HG03064 (cell line): ENCODE data around the gene RXRA.

Experiments used
- ATAC-seq: cut with Tn5 transposase; IDR thresholded peaks from one replicate; pipeline ENCODE4 v1.9.1; 2021; ENCODE audit warnings: low read depth; ENCODE audit not compliant: unreplicated experiment

Gene RXRA

DNA sequence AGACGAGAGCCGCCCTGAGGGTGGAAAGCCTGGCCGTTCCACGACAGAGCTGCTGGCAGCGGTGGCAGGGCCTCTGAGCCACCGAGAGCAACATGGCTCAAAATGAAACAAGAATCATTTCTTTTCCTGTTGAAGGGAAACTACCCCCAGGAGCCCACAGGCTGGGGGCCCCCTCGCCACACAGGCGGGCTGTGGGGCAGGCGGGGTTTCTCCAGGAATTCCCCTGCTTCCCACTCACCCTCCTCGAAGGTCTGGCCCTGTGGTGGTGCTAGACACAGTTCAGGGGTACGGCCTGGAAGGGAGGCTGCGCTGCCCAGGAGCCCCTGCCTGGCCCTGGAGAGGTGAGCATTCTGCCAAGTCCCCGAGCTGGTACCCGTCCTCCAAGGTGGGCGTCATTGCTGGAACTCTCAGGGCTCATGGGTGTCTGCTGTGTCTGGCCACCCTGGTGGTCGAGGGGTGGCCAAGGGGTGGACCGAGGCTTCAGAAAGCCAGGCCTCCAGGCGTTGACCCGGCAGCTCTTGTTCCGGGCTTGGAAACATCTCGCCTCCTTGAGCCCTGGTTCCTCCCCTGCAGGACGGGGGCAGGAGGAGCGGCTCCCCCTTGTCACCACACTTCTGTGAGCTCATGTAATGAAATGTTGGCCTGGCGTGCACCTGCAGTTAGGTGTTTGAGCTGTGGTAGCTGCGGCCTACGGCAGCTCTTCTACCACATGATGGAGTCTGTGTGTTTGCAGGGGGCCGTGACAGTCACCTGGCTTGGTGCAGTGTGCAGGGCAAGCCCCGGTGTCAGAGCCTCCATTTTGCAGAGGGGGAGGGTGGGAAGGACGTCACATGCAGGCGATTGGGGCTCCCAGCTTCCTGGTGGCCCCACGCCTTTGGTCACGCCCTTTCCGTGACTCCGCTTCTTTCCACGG is 65.3 kb downstream of the RXRA start:
- ATAC-seq: peak; percentile 42

- no peak for ATAC-seq
Observed at GRCh38 chr9:134392900-134393299, 66.6 kb downstream of the RXRA start.

DNA sequence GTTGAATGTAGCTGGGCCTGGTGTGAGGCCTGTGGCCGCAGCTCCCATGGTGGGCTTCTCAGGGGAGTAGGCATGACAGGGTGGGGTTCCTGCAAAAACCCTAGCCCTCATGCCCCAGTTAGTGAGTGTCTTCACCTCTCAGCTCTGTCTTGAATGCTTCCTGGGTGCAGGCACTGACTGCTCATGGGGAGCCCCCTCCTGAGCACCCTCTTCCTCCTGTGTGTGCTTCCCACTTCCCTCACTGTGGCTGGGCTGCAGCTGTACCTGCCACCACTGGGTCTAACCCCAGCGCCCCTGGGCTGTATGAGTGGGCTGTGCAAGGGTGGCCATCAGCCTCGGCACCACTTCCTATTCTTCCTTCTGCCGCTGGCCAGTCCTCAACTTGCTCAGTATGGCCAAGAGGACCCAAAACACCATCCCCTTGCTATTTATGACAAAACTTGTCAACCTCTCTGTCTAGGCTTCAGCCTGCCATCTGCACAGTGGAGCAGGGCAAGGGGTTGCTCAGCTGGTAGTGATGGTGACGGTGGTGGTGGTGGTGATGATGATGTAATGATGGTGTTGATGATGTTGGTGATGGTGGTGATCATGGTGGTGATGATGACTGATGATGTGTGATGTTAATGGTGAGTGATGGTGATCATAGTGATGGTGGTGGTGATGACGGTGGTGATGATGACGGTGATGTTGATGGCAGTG is 67.5 kb downstream of the RXRA start:
- ATAC-seq: no peak

GRCh38 chr9:134395002-134395517 is 68.8 kb downstream of the RXRA start:
- no peak for ATAC-seq

GRCh38 chr9:134395737-134396257 is 69.5 kb downstream of the RXRA start:
- ATAC-seq: no peak

GRCh38 chr9:134396258-134396742 is 70.0 kb downstream of the RXRA start:
- peak; percentile 43 for ATAC-seq

- no peak for ATAC-seq
Observed at GRCh38 chr9:134396825-134397224, 70.6 kb downstream of the RXRA start.

DNA sequence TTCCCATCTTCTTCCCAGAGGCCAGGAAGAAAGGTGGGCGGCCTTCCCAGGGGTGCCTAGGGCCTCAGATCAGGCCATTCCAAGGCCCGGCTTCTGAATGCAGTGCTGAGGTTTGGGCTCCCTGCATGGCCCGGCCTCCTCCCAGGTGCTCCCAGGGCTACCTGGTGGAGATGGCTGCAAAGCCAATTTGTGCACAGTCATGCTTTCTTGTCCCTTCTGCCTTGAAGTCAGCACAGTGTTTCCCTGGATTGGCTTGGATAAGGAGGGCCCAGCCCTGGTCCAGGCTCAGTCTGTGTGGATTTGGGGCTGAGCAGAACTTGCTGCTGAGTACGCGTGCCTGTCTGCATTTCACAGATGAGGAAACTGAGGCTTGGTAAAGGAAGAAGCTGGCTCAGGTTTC is 72.5 kb downstream of the RXRA start:
- no peak for ATAC-seq

DNA sequence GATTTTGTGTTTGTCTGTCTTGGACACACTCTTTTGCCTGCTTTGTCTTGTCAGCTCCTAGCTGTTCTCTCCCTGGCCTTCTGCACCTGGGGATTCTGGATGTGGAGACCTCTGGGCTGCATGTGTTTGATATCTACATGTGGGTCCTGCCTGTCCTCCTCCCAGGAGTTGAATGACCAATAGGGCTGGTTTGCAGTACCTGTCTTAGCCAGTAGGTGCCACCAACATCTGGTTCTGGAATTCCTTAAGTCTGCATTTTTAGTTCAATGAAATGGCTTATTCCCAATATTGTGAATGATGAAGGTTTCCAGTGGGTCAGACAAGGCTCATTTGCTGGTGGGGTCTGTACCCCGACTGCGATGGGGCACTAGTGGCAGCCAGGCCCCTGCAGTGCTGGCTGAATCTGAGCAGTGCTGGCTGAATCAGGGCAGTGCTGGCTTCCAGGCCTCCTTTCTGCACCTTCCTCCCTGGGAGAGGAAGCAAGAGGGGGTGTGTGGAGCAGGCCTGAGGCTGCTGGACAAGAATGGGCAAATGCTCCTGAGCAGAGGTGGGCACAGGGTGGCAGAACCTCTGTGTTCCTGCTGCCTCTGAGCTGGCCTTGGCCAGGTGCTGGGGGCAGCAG is 73.3 kb downstream of the RXRA start:
- no peak for ATAC-seq

DNA sequence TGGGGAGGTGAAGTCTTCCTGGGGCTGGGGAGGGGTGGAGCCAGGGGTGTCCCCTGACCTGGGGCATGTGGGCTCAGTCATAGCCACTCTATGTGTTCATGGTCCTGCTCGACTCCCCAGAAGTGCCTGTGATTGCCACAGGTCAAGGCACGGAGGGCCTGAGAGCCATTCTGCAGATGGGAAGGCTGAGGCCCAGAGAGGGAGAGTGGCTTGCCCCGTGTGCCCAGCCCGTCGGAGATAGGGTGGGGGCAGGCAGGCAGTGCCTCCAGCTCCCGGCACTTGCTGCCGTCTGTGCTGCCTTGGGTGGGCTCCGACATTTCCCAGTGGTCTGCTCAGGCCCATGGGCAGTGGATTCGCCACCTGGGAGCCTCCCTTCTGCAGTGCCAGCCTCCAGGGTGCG is 74.0 kb downstream of the RXRA start:
- no peak for ATAC-seq

DNA sequence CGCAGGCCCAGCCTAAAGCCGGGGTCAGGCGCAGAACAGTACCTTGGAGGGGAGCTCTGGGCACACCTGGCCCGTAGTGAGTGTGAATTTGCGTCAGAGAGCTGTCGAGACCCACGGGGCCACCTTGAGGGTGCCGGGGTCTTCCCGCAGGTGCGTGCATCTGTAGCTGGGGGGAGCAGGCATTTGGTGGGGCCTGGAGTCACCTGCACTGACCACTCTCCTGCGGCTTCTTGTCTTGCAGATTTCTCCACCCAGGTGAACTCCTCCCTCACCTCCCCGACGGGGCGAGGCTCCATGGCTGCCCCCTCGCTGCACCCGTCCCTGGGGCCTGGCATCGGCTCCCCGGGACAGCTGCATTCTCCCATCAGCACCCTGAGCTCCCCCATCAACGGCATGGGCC is 75.1 kb downstream of the RXRA start:
- no peak for ATAC-seq

DNA sequence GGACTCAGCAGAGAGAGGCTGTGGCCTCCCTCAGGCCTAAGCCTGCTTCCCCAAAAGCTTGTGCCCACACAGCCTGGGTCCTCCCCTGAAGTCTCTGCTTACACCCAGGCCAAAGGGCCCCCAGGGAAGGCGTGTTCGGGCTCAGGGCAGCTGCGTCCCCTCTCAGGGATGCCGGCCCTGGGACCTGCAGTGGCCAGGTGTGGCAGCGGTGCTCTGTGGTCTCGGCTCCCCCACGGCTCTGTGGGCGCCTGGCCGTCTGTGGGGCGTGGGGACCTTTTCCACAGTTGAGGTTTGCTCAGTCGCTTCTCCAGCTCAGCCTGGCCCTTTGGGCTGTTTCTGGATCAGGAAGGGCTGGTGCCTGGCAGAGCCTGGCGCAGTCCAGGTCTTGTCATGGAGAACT is 75.9 kb downstream of the RXRA start:
- ATAC-seq: no peak

- no peak for ATAC-seq
Observed at GRCh38 chr9:134403292-134403681, 77.0 kb downstream of the RXRA start.

DNA sequence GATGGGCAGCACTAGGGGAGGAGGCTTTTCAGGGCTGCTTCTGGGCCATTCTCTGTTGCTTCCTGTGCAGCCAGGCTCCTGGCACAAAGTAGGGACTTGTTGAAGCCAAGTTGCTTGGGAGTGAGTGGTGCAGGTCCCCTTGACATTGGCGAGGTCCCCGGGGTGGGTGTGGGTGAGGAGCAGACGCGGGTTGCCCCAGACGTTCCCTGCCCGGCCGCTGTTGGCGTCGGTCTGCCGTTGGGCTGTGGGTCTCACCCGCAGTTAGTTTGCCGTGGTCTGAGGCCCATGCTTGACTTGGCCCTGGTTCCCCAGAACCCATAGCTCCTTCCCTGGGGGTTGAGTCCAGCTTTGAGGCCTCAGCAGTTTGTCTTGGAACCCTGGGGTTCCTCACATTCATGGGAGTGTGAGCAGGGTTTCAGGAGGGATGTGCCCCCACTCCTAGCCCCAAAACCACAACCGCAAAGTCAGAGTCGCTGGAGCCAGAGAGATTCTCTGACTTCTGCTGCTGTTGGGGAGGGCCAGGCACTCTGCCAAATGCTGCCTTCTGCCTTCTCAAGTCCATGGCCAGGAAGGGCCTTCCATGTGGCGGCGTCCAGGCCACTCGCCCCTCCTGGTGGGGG is 77.5 kb downstream of the RXRA start:
- ATAC-seq: no peak

DNA sequence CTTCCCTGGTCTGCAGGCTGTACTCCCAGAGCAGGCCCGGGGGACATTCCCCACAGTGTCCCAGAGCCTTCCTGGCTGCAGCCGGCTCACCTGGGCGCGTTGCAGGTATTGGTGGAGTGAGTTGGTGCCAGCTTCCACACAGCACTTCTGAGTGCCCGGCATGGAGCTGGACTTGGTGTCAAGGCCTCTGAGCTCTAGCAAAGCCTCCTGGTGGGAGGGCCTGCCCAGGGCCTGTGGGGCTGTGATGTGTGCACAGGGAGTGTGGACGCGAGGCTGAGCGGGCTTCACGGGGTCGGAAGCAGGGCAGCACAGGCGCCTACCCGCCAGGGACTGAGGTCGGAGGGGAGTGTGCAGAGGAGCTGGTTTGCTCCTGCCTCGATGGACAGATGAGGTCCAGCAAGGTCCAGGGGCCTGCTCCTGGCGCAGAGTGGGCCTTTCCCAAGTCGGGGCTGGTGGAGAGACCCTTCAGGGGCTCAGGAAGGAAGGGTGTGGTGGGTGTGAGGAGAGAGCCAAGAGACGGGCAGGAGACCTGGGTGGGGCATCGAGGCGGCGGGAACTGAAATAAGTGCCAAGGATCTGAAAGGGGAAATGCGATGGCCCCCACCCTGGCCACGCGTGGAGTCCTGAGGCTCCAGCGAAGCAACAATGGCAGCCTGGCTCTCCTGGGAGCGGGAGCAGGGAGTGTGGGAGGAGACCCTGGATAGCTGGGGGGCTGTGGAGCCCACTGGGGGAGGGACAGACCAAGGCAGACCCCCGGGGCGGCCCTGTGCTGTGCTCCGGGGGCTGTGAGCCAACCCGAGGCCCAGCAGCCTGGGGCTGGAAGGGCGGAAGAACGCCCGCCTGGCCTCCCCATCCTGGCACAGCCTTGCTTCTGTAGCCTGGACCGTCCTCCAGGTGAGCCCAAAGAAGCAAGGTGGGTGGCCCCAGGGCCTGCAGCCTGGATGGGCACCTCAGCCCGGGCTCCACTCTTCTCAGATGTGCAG is 78.4 kb downstream of the RXRA start:
- ATAC-seq: no peak

DNA sequence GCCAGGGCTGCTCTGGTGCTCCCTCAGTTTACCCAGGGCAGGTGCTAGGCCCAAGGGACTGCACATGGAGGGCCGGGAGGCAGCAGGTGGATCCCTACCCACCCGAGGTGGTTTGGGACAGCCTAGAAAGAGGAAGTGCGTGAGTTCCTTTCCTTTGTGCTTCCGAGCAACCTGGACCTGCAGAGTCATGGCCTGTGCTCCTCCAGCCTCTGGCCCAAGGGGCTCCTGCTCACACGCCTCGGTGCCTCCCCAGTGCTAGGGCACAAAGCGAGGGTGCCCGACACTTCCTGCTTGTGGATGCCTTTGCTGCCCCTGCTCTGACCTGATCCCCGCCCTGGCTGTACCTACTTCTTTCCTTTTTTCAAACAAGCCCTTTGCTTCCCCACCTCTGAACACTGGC is 79.3 kb downstream of the RXRA start:
- ATAC-seq: no peak

DNA sequence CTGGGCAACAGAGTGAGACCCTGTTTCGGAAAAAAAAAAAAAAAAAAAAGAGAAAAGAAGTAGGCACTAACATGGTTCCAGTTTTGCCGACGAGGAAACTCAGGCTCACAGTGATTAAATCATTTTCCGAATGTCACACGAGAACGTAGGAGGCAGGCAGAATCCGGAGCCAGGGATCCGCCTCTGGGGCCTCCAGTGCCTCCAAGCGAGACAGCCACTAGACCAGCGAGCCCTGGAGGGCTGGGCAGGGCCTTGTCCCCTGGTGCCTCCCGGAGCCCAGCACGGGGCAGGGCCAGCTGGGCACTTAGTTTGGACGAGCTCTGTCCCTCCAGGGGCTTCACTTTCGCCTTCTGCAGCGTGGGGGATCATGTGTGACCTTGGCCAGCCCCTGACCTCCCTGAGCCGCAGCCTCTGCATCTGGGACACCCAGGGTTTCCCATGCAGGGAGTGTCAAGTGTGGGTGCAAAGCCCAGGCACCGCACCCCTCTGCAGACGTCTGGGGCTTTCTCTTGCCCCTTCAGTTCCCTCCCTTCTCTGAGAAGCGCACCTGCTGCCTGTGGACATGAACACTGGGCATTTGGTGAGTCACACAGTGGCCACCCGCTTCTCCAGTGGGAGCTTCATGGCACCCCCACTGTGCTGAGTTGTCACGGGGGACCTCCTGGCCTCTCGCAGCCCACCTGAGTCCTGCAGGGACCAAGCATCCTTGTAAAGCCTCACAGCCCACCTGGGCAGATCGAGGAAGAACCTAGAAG is 80.3 kb downstream of the RXRA start:
- no peak for ATAC-seq

GRCh38 chr9:134407121-134407779 is 81.0 kb downstream of the RXRA start:
- ATAC-seq: no peak
